Measurements from ENCODE around the gene NR3C1.

NR3C1 gene

GRCh38 chr5:143314099-143314498, 89.4 kb downstream of the NR3C1 start:
- in situ Hi-C loops (cut with MboI; ENCODE audit: low sequenced_read_pairs), result no loop called here

DNA sequence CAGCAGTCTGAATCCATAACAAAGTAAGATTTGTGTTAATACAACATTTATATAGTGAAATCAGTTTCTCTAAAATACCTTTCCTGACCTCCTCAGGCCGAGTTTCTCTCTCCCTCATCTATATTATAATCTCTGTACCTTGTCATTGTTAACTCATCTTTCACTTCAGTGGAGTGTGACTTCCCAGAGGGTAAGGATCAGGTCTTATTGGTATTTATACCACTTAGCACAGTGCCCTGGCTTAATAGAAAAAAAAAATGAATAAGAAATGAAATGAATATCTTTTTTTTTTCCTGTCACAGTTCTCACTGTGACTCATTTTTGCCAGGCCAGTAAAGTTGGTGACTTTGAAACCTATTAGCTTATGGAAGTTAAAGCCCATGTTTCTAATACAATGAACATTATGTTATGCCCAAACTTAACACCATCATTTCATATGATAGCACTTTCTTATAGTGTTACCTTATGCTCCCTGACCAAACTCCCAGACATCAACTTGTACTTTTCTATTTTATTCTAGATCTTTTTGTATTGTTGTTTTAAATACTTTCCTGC, 90.1 kb downstream of the NR3C1 start:
- in situ Hi-C loops (cut with MboI; ENCODE audit: low sequenced_read_pairs), result no loop called here

- in situ Hi-C loops (cut with MboI; ENCODE audit: low sequenced_read_pairs), result no loop called here
These were observed 90.7 kb downstream of the NR3C1 start for GRCh38 chr5:143312822-143313221.

DNA sequence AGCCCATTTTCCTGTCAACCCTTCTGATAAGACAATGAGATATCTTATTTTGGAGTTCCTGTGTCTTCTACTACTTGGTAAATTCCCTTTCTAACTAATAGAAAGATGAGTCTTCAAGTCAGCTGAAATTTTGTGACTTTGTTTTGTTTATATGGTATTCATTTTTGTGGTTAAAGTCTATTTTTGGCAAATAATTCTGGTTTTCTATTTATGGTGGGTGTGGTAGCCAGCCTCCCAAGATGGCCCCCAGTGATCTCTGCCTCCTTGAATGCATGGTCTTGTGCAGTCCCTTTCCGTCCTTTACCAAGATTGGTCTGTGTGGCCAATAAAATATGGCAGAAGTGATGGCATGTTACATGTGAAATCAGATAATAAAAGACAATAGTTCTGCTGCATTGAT, 91.5 kb downstream of the NR3C1 start:
- in situ Hi-C loops (cut with MboI; ENCODE audit: low sequenced_read_pairs), result no loop called here

DNA sequence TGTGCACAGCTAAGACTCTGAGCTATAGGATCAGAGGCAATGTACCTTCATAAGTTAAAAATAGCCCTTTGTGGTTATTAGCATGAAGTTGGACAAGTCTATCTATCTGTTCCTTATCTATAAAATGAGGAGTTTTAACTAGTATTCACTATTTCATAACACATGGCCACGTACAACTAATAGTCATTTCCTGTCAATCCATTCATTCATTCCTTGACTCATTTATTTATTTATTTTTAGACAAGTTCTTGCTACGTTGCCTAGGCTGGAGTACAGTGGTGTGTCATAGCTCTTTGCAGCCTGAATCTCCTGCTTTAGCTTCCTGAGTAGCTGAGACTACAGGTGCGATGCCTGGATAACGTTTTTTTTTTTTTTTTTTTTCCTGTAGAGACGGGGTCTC, 92.1 kb downstream of the NR3C1 start:
- in situ Hi-C loops (cut with MboI; ENCODE audit: low sequenced_read_pairs), result no loop called here

GRCh38 chr5:143309661-143310431, 93.6 kb downstream of the NR3C1 start:
- in situ Hi-C loops (cut with MboI; ENCODE audit: low sequenced_read_pairs), result no loop called here

DNA sequence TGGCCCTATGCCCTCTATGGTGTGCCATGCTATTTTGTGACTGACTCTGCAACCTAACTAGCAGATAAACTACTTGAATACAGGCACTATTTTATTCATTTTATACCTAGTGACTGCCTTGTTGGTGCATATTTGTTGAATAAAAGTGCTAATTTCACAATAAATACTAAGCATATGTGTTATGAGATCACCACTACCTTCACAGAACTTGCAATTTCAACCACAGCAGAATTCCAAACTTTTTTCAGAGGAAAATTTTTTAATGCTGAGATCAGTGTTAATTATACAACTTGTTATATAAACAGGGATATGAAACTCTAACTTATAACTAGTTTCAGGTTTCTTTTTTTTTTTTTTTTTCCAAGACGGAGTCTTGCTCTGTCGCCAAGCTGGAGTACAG, 94.8 kb downstream of the NR3C1 start:
- in situ Hi-C loops (cut with MboI; ENCODE audit: low sequenced_read_pairs), result no loop called here

DNA sequence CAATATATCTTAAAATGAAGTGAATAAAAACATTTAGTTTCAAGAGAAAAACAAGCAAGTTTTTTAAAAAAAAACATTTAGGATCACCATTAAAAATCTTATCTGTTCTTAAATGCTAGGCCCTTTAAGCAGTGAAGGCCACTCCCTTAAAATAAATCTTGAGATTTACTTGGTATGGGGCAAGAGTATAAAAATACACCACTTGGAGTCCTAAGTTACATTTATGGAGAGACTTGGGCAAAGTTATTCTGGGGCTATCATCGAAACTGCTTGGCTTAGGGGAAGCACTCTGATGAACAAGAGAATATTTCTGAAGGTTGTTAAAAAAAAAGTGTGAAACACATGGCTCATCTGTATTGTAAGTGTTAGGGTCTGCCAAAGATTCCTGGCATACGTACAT, 97.4 kb downstream of the NR3C1 start:
- in situ Hi-C loops (cut with MboI; ENCODE audit: low sequenced_read_pairs), result no loop called here

- in situ Hi-C loops (cut with MboI; ENCODE audit: low sequenced_read_pairs), result no loop called here
These were observed 98.5 kb downstream of the NR3C1 start for GRCh38 chr5:143304836-143305475.

DNA sequence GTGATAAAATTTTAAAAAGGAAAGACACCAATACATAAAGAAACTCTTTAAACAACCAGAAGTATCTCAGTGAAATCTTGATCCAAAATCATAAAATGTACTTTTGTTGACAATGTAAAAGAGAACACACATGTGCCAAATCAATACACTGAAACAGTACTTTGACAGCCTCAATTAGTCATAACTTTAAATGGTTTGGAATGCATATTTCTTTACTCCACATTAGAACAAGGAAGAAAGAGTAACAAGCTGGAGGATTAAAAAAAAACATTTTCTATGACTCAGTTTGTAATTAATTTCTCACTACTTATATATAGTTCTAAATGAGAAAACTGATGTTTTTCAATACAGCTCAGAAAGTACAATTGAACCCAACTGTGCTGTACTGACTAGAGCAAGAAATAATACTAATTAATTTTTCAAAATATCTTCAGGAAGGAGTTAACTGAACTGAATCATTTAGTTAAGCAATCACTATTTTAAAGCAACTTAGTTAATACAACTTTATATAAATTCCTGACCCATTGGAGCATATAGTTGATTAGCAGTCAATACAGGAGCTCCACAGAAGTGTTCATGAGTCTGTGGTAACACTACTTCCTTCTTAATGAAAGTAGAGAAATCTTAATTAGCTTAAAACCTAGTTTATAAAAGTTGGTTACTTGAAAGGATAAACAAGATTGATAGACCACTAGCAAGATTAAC, 101.0 kb downstream of the NR3C1 start:
- in situ Hi-C loops (cut with MboI; ENCODE audit: low sequenced_read_pairs), result no loop called here

- in situ Hi-C loops (cut with MboI; ENCODE audit: low sequenced_read_pairs), result no loop called here
These were observed 105.7 kb downstream of the NR3C1 start for GRCh38 chr5:143297756-143298155.

DNA sequence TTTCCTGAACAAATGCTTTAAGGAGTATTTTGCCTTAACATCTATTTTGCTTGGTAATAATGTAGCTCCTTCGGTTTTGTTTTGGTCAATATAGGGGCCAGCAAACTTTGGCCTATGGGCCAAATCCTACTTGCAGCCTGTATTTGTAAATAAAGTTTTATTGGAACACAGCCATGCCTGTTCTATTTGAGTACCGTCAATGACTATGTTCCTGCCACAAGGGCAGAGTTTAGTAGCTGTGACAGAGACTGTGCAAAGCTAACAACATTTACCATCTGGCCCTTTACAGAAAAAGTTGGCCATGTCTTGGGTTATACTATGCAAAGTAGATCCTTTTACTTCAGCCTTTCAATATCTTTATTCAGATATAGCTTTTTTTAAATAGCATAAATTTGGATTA, 113.4 kb downstream of the NR3C1 start:
- in situ Hi-C loops (cut with MboI; ENCODE audit: low sequenced_read_pairs), result no loop called here

DNA sequence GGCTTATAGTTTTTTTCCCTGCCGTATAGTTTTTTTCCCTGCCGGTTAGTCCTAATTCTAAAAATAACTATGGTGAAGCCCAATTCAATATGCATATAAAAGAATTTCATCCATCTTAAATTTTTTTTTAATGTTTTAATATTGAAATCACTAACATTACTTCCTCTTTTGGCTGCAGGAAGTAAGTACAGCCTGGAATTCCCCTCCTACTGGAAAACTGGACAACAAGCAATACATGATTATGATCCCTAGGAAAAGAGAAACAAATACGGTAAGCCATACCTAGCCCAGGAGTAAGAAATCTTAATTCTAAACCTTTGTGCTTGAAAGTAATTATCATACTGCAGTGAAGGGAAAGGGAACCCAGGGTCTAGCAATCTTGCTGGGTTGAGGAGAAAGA, 119.0 kb downstream of the NR3C1 start:
- in situ Hi-C loops (cut with MboI; ENCODE audit: low sequenced_read_pairs), result no loop called here

- in situ Hi-C loops (cut with MboI; ENCODE audit: low sequenced_read_pairs), result no loop called here
These were observed 119.5 kb downstream of the NR3C1 start for GRCh38 chr5:143284002-143284401.

DNA sequence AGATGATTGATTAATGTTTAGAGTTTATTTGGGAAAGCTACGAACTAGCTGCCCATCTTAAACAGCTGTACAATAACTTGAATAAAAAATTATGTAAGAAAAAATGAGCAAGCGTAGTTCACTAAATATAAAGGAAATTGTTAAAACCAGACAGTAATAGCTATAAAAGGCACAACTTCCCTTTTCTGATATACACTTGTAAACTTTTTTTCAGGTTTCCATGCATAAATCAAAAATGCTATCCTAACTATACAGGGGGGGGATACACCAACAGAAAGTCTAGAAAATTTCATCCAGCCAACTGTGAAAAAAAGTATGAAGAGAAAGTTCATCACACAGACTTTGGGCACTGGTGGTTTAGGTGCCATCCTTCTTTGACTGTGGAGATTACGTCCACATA, 122.3 kb downstream of the NR3C1 start:
- in situ Hi-C loops (cut with MboI; ENCODE audit: low sequenced_read_pairs), result no loop called here

GRCh38 chr5:143279698-143280097, 123.8 kb downstream of the NR3C1 start:
- in situ Hi-C loops (cut with MboI; ENCODE audit: low sequenced_read_pairs), result no loop called here

DNA sequence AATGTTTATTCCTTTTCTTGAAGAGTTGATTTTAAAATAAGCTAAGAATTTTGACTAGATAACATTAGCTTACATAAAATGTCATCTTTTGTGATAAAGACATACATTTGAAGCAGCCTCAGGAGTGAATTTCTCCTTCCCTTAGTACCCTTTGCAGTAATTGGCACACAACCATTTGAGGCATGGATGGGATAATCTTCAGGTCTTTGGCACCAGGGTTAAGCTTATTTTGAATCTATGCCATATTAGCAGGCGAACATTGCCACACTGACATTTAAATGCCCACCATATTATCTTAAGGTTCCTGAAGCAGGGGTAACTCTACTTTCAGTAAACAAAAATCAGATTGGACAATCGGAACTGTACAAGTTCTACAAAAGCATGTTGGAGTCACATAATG, 126.0 kb downstream of the NR3C1 start:
- in situ Hi-C loops (cut with MboI; ENCODE audit: low sequenced_read_pairs), result no loop called here

- in situ Hi-C loops (cut with MboI; ENCODE audit: low sequenced_read_pairs), result no loop called here
These were observed 127.7 kb downstream of the NR3C1 start for GRCh38 chr5:143275512-143276363.

GRCh38 chr5:143274952-143275351, 128.5 kb downstream of the NR3C1 start:
- in situ Hi-C loops (cut with MboI; ENCODE audit: low sequenced_read_pairs), result no loop called here

DNA sequence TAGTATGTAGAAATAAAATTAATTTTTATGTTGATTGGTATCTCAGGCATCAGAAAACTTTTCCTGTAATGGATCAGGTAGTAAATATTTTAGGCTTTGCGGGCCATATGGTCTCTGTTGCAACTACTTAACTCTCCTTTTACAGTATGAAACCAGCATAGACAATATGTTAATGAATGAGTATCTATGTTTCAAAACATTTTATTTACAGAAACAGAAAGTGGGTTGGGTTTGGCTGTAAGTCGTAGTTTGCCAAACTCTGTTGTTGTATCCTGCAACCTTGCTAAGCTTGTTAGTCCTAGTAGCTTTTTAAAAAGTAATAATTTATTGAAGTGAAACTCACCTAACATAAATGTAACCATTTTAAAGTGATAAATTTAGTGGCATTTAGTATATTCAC, 132.1 kb downstream of the NR3C1 start:
- in situ Hi-C loops (cut with MboI; ENCODE audit: low sequenced_read_pairs), result no loop called here

GRCh38 chr5:143268388-143268787, 135.1 kb downstream of the NR3C1 start:
- in situ Hi-C loops (cut with MboI; ENCODE audit: low sequenced_read_pairs), result no loop called here

Data from HL-60/S4 (cell line).